Upper lobe of right lung (tissue), 1 donor: Measurements from ENCODE around the gene BNIPL. TPM values are rescaled to one million over a fixed set of nuclear protein-coding genes. Genes with fewer than 3 reads are reported as not detected.

Experiments
- ATAC-seq: fragments of 200-7000 bp; cut with Tn5 transposase; one replicate; pipeline ENCODE4 v1.9.1; 2020; ENCODE audit warnings: mild to moderate bottlenecking, moderate library complexity
- DNase-seq: peaks from one replicate; pipeline ENCODE4 v3.0.0-alpha.2; 2020
- H3K27ac ChIP-seq: fragments of 200-600 bp; one replicate; pipeline ENCODE4 v1.8.0; 2022
- H3K27me3 ChIP-seq: fragments of 200-600 bp; one replicate; pipeline ENCODE4 v1.8.0; 2022; ENCODE audit warnings: mild to moderate bottlenecking
- H3K36me3 ChIP-seq: fragments of 200-600 bp; one replicate; pipeline ENCODE4 v1.8.0; 2022
- H3K4me1 ChIP-seq: fragments of 200-600 bp; one replicate; pipeline ENCODE4 v1.8.0; 2022
- H3K4me3 ChIP-seq: fragments of 200-600 bp; one replicate; pipeline ENCODE4 v1.8.0; 2022; ENCODE audit warnings: mild to moderate bottlenecking
- H3K9me3 ChIP-seq: fragments of 200-600 bp; one replicate; pipeline ENCODE4 v1.8.0; 2022
- intact Hi-C: fragments of 100-400 bp; cut with DNase I; formaldehyde crosslinking; loops from one replicate; pipeline ENCODE4 v1.11.0; 2022
- total RNA-seq: library from RNA; stranded (reverse); fragmentation: NEBNext Ultra II Directional; extraction: Animal tissue kit (Norgen Biotek cat#: 25700); gene quantifications from one replicate; pipeline ENCODE4 v1.2.1, GENCODE V29; 2021
- TF ChIP-seq, protein P1 (sequence below): fragments of 200-600 bp; IDR thresholded peaks from one replicate; pipeline ENCODE4 v1.8.0; 2022; ENCODE audit warnings: antibody characterized with exemption
- donor health status: DM: no; HTN: yes; CAD: no; lungs with severe emphysema.

BNIPL gene
- total RNA-seq, 1 donor from 2014 or later = 5.2 TPM

DNA sequence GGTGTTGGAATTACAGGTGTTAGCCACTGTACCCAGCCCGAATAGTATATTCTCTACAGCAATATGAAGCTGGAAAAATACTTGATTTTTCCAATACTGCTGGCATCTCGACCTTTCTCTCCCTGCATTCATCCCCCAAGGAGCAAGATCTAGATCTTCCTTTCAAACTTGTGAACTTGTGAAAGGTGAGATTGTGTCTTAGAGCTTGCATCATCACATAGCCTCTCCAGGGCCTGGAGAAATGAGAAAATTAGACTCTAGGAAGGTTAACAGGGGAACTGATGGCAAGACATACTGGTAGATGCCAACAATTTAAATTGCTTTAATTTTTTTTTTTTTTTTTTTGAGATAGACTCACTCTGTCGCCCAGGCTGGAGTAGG is 26.1 kb upstream of the BNIPL start:
- TF ChIP-seq, protein P1, sequence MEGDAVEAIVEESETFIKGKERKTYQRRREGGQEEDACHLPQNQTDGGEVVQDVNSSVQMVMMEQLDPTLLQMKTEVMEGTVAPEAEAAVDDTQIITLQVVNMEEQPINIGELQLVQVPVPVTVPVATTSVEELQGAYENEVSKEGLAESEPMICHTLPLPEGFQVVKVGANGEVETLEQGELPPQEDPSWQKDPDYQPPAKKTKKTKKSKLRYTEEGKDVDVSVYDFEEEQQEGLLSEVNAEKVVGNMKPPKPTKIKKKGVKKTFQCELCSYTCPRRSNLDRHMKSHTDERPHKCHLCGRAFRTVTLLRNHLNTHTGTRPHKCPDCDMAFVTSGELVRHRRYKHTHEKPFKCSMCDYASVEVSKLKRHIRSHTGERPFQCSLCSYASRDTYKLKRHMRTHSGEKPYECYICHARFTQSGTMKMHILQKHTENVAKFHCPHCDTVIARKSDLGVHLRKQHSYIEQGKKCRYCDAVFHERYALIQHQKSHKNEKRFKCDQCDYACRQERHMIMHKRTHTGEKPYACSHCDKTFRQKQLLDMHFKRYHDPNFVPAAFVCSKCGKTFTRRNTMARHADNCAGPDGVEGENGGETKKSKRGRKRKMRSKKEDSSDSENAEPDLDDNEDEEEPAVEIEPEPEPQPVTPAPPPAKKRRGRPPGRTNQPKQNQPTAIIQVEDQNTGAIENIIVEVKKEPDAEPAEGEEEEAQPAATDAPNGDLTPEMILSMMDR = no peak
- H3K4me1 ChIP-seq = peaks cover 61% of the 10 kb centered on the region
- H3K27ac ChIP-seq = no peak overlapping the region
- H3K9me3 ChIP-seq = no peaks in the 10 kb centered on the region
- ATAC-seq (no peak), DNase-seq (no peak)
- no peaks in the 10 kb centered on the region for H3K36me3 ChIP-seq
- intact Hi-C loops = loop anchor here (10.0 kb wide), 1 partner anchor 54 kb away; the partner anchor contains the start of gene MLLT11
- H3K27me3 ChIP-seq = no peaks in the 10 kb centered on the region
- no peak overlapping the region for H3K4me3 ChIP-seq

DNA sequence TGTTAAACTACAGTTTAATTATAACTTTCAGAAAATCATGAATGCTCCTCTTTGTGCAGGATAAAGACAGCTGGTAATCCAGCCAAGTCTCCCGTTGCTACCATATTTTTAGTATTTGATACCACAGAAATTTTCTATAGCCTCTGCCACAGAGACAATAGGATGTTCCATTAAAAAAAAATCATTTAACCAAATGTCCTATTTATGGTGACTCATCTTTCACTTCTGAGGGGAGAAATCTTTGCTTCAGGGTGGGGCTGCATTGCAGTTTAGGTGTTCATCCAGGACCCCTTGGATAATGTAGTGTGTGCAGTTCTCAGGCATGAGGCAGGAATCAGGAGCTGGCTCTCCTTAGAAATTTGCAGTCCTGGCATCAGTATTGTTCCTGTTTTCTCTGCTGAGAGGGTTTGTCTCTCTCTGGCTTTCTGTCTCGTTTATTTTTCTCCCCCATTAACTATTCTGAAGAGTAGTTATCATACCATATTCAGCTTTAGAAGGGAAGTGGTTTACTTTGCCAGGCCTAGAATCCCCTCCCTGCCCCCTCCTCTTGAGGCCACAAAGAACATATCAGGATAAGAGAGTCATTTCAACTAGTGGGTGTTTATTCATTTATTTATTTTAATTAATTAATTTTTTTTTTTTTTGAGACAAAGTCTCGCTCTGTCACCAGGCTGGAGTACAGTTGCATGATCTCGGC is 25.1 kb upstream of the BNIPL start:
- H3K27ac ChIP-seq = peak overlapping the region; percentile 14
- TF ChIP-seq, protein P1 = no peak
- ATAC-seq = no peak

DNA sequence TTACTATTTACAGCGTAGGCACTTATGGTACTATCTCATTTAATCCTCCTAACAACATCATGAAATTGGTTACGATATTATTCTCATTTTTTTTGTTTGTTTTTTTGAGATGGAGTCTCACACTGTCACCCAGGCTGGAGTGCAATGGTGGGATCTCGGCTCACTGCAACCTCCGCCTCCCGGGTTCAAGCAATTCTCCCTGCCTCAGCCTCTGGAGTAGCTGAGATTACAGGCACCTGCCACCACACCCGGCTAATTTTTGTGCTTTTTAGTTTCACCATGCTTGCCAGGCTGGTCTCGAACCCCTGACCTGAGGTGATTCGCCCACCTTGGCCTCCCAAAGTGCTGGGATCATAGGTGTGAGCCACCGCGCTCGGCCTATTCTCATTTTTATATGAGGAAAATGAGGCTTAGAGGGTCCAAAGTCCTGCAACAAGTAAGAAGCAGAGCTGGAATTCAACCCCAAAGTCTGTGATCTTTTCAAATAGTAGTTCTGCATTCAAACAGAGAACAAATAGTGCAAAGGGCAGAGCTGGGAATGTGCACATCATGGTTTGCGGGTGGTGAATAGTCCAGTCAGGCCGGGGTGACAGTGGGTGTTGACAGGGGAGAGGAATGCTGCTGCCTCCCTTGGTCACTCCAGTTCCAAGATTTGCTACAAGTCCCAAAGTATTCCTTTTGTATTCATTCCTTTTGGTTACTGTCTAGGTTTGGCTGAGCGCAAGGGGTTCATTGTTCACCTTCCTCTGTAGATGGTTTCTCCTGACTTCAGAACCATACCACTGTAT is 23.5 kb upstream of the BNIPL start:
- Histone ChIP-seq H3K9me3 (no peaks in the 10 kb centered on the region), H3K4me3 (no peak overlapping the region), H3K27ac (peak overlapping the region; percentile 37), H3K27me3 (no peaks in the 10 kb centered on the region), H3K4me1 (peaks cover 43% of the 10 kb centered on the region), H3K36me3 (peaks cover 5% of the 10 kb centered on the region)
- ATAC-seq (no peak), DNase-seq (no peak)
- intact Hi-C loops = loop anchor here (10.0 kb wide), 1 partner anchor 52 kb away; the partner anchor contains the start of gene MLLT11
- TF ChIP-seq, protein P1 = no peak

More for the DNA sequence above, 25.1 kb upstream of the BNIPL start:
- Histone ChIP-seq H3K27me3 (no peaks in the 10 kb centered on the region), H3K4me3 (no peak overlapping the region), H3K36me3 (no peaks in the 10 kb centered on the region), H3K4me1 (peaks cover 56% of the 10 kb centered on the region), H3K9me3 (no peaks in the 10 kb centered on the region)
- DNase-seq = no peak
- intact Hi-C loops = loop anchor here (10.0 kb wide), 1 partner anchor 53 kb away; the partner anchor contains the start of gene MLLT11

DNA sequence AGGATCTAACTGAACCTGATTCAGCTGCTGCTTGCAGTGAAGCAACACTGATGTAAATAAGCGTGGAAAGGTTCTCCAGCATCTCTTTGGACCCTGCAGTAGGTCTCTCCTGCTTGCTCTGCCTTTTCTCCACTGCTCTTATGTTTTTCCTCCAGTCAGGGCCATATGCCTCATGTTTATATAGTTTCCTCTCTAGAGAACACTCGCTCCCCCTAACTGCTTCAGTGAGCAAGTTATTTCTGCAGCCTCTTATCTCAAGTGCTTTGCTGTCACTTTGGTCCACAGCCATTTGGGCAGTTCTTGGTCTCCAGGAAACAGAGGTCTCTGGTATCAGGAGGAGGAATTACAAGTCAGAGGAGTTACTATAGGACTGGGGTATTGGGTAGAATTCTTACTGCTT is 22.9 kb upstream of the BNIPL start:
- intact Hi-C loops = loop anchor here (10.0 kb wide), 1 partner anchor 51 kb away; the partner anchor contains the start of gene MLLT11
- H3K36me3 ChIP-seq = peaks cover 11% of the 10 kb centered on the region
- DNase-seq (no peak), ATAC-seq (peak; percentile 87)
- TF ChIP-seq, protein P1 = peak; percentile 13
- no peaks in the 10 kb centered on the region for H3K27me3 ChIP-seq
- no peak overlapping the region for H3K4me3 ChIP-seq
- peak overlapping the region; percentile 37 for H3K27ac ChIP-seq
- no peaks in the 10 kb centered on the region for H3K9me3 ChIP-seq
- H3K4me1 ChIP-seq = peaks cover 41% of the 10 kb centered on the region

DNA sequence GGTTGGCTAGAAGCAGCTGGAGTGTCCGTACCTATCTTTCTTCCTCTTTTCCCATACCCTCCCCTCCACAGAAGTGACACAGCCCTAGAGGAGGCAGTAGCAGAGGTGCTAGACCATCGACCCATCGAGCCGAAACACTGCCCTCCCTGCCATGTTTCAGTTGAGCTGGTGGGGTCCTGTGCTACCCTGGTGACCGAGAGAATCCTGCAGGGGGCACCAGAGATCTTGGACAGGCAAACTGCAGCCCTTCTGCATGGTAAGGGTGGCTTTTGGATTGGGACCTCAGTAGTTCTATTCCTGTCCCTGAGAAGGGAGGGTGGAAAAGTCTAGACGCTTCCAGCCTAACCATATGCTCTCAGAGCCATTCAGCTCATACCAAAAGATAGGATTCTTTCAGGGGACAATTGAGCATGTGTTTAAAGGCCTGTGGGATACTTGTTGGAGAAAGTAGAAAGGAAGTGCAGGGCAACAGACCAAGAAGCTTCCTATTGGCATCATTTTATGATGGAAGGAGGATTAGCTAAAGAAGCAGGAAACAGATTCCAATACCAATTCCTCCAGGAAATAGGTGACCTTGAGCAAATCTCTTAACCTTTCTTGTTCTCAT is 11.7 kb upstream of the BNIPL start:
- peak; percentile 82 for DNase-seq
- peaks cover 46% of the 10 kb centered on the region for H3K36me3 ChIP-seq
- H3K4me1 ChIP-seq = no peaks in the 10 kb centered on the region
- no peaks in the 10 kb centered on the region for H3K27me3 ChIP-seq
- no peak overlapping the region for H3K27ac ChIP-seq
- no peaks in the 10 kb centered on the region for H3K9me3 ChIP-seq
- intact Hi-C loops = no loop called here
- TF ChIP-seq, protein P1 = peak; percentile 78
- ATAC-seq = peak; percentile 99
- no peak overlapping the region for H3K4me3 ChIP-seq
